NB4 (cell line): Measurements from ENCODE around the gene PCDHB9.
A peak's percentile ranks its signal among the peaks of the same experiment; 100 is the strongest.
"Not testable (repeated sequence)": the region's sequence is repeated elsewhere in the genome, so short reads cannot be mapped to it uniquely, and the experiment has no call there.

Experiments
- DNase-seq: peaks from one replicate; pipeline ENCODE4 v3.0.0; 2010; ENCODE audit warnings: low read depth
- H3K4me3 ChIP-seq: one replicate; pipeline ENCODE4 v1.5.1; 2011; ENCODE audit warnings: mild to moderate bottlenecking, low read depth, low read length, moderate library complexity
- MAX ChIP-seq: IDR thresholded peaks from 2 replicates; pipeline ENCODE4 v1.6.1; 2011; ENCODE audit warnings: low read depth, low read length
- MYC ChIP-seq: IDR thresholded peaks from 2 replicates; pipeline ENCODE4 v1.6.1; 2011; ENCODE audit warnings: low read depth, low read length
- POLR2A ChIP-seq: IDR thresholded peaks from 2 replicates; pipeline ENCODE4 v1.6.1; 2011; ENCODE audit warnings: mild to moderate bottlenecking; ENCODE audit not compliant: insufficient read length; ENCODE audit errors: extremely low read depth
- TF ChIP-seq, protein P1 (sequence below): IDR thresholded peaks from one replicate; pipeline ENCODE4 v1.5.1; 2012; ENCODE audit warnings: low read depth, low read length

Gene PCDHB9

DNA sequence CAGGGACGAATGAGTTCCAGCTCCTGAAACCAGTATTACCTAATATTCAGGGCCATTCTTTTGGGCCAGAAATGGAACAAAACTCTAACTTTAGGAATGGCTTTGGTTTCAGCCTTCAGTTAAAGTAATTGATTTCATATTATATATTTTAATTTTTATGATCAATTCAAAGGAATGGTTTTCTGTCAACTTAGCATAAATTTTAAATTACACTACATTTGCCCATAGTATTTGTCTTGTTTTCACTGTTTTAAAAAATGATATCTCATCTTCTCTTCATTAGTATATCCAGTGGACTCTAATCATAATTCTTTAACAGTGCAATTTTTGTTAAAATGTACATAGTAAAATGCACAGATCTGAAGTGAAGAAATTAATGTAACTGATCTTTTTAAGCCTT is 6.6 kb upstream of the PCDHB9 start:
- TF ChIP-seq POLR2A (no peak), MAX (no peak), MYC (no peak)
- TF ChIP-seq, protein P1, sequence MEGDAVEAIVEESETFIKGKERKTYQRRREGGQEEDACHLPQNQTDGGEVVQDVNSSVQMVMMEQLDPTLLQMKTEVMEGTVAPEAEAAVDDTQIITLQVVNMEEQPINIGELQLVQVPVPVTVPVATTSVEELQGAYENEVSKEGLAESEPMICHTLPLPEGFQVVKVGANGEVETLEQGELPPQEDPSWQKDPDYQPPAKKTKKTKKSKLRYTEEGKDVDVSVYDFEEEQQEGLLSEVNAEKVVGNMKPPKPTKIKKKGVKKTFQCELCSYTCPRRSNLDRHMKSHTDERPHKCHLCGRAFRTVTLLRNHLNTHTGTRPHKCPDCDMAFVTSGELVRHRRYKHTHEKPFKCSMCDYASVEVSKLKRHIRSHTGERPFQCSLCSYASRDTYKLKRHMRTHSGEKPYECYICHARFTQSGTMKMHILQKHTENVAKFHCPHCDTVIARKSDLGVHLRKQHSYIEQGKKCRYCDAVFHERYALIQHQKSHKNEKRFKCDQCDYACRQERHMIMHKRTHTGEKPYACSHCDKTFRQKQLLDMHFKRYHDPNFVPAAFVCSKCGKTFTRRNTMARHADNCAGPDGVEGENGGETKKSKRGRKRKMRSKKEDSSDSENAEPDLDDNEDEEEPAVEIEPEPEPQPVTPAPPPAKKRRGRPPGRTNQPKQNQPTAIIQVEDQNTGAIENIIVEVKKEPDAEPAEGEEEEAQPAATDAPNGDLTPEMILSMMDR, result no peak
- no peak for DNase-seq
- H3K4me3 ChIP-seq, result no peak overlapping the region

DNA sequence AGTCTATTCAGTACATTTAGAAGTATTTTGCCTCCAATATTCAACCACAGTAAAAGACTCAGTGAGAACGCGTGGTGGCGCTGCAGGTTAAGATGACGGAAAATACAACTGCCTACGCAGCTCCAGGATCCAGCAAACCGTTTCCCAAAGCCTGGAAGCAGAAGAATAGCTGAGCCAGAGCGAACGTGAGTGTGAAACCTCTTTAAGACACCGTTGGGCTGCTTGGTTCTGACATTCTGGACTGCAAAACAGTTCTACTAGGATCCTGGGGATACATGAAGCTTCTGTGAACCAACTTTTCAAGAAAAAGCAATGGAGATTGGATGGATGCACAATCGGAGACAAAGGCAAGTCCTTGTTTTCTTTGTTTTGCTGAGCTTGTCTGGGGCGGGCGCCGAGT is 4.7 kb upstream of the PCDHB9 start, which contains the start of gene PCDHB16:
Gene PCDHB16 (plus strand): TSS at position 140 of the 400 bp plus-strand sequence. CDS start 173 bp downstream, at position 313.
- no peak within 1 kb of the TSS for H3K4me3 ChIP-seq
- TF ChIP-seq, protein P1, result no peak
- no peak for TF ChIP-seq POLR2A
- no peak for TF ChIP-seq MYC
- no peak for TF ChIP-seq MAX
- no peak for DNase-seq

GRCh38 chr5:141184117-141184855 is 2.7 kb upstream of the PCDHB9 start:
- DNase-seq, H3K4me3 ChIP-seq: not testable (repeated sequence)

- H3K4me3 ChIP-seq, DNase-seq: not testable (repeated sequence)
Measured at GRCh38 chr5:141188682-141189081, 1.7 kb downstream of the PCDHB9 start.

GRCh38 chr5:141189131-141189530 is 2.2 kb downstream of the PCDHB9 start:
- not testable (repeated sequence) for H3K4me3 ChIP-seq, DNase-seq

- no peak within 1 kb of the TSS for H3K4me3 ChIP-seq
- DNase-seq, result peak; percentile 61
- no peak for TF ChIP-seq MAX
- TF ChIP-seq, protein P1, result peak; percentile 78
Measured at GRCh38 chr5:141192110-141192725, 5.3 kb downstream of the PCDHB9 start, which contains the start of gene PCDHB10. TSS of gene PCDHB10 (plus strand) at chr5:141192353. CDS start at chr5:141192553, 200 bp downstream.

DNA sequence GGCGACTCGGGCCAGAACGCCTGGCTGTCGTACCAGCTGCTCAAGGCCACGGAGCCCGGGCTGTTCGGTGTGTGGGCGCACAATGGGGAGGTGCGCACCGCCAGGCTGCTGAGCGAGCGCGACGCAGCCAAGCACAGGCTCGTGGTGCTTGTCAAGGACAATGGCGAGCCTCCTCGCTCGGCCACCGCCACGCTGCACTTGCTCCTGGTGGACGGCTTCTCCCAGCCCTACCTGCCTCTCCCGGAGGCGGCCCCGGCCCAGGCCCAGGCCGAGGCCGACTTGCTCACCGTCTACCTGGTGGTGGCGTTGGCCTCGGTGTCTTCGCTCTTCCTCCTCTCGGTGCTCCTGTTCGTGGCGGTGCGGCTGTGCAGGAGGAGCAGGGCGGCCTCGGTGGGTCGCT is 7.4 kb downstream of the PCDHB9 start:
- H3K4me3 ChIP-seq, DNase-seq: not testable (repeated sequence)

- DNase-seq, result no peak
- H3K4me3 ChIP-seq, result no peak overlapping the region
- TF ChIP-seq MAX (no peak), MYC (no peak), POLR2A (no peak)
- TF ChIP-seq, protein P1, result no peak
Measured at GRCh38 chr5:141196363-141196762, 9.4 kb downstream of the PCDHB9 start.
